Transverse colon (tissue), 4 donors: ENCODE results near the gene SCAPER.

Experiments
- POLR2A ChIP-seq: fragments of 450-650 bp; IDR thresholded peaks from one replicate; pipeline ENCODE4 v1.6.1; 2016; ENCODE audit warnings: antibody characterized with exemption, mild to moderate bottlenecking, moderate library complexity
- POLR2AphosphoS5 ChIP-seq, 3 donors: sonication (generic); formaldehyde crosslinking; IDR thresholded peaks; one replicate each; pipeline ENCODE4 v1.6.1; 2016; ENCODE audit warnings: antibody characterized with exemption in 3 of 3
- TF ChIP-seq, protein P1 (sequence below), 5 experiments: fragments of 200-600 bp in 3 of 5; fragments of 450-650 bp in 2 of 5; sonication (generic) in 3 of 5; IDR thresholded peaks; 1 replicate in 2 of 5; 2 replicates in 3 of 5; pipeline ENCODE4 v1.5.1; 2016 to 2017; ENCODE audit warnings: antibody characterized with exemption in 5 of 5, inconsistent platforms in 3 of 5, mild to moderate bottlenecking in 2 of 5, moderate library complexity in 1 of 5

DNA sequence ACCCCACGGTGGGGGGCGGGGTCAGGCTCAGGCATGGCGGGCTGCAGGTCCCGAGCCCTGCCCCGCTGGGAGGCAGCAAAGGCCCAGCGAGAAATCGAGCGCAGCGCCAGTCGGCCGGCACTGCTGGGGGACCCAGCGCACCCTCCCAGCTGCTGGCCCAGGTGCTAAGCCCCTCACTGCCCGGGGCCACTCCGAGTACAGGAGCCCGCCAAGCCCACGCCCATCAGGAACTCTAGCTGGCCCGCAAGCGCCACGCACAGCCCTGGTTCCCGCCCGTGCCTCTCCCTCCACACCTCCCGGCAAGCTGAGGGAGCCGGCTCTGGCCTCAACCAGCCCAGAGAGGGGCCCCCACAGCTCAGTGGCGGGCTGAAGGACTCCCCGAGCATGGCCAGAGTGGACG lies 29.2 kb downstream of the SCAPER start:
- TF ChIP-seq, protein P1, sequence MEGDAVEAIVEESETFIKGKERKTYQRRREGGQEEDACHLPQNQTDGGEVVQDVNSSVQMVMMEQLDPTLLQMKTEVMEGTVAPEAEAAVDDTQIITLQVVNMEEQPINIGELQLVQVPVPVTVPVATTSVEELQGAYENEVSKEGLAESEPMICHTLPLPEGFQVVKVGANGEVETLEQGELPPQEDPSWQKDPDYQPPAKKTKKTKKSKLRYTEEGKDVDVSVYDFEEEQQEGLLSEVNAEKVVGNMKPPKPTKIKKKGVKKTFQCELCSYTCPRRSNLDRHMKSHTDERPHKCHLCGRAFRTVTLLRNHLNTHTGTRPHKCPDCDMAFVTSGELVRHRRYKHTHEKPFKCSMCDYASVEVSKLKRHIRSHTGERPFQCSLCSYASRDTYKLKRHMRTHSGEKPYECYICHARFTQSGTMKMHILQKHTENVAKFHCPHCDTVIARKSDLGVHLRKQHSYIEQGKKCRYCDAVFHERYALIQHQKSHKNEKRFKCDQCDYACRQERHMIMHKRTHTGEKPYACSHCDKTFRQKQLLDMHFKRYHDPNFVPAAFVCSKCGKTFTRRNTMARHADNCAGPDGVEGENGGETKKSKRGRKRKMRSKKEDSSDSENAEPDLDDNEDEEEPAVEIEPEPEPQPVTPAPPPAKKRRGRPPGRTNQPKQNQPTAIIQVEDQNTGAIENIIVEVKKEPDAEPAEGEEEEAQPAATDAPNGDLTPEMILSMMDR (IDR thresholded peaks at IDR 0.05): no peak
- TF ChIP-seq POLR2A: no peak
- TF ChIP-seq POLR2AphosphoS5 (IDR thresholded peaks at IDR 0.05): no peak
